Measurements from ENCODE around the gene TRIM31.

The TRIM31 gene

GRCh38 chr6:30154709-30155519, 42.0 kb upstream of the TRIM31 start:
- no peak for TF ChIP-seq RAD21 (IDR thresholded peaks at IDR 0.05; ENCODE audit: low read depth)
- TF ChIP-seq EP300 (IDR thresholded peaks at IDR 0.05; ENCODE audit: borderline replicate concordance): no peak
- TF ChIP-seq TAF1 (IDR thresholded peaks at IDR 0.05; ENCODE audit: low read depth): no peak
- no peak for TF ChIP-seq EGR1 (IDR thresholded peaks at IDR 0.05)
- no peak for TF ChIP-seq REST (IDR thresholded peaks at IDR 0.05; ENCODE audit: low read depth)
- TF ChIP-seq MAX (IDR thresholded peaks at IDR 0.05): no peak
- no peak for TF ChIP-seq NFIC (IDR thresholded peaks at IDR 0.05)
- no peak for TF ChIP-seq ZBTB7A (IDR thresholded peaks at IDR 0.05; ENCODE audit: low read depth)
- no peak for TF ChIP-seq YY1 (IDR thresholded peaks at IDR 0.05; ENCODE audit: low read depth)
- no peak for TF ChIP-seq FOXM1 (IDR thresholded peaks at IDR 0.05; ENCODE audit: borderline replicate concordance, low read depth)
- TF ChIP-seq USF1 (IDR thresholded peaks at IDR 0.05): no peak

GRCh38 chr6:30154061-30154460, 41.2 kb upstream of the TRIM31 start:
- no peak for TF ChIP-seq CREB1 (IDR thresholded peaks at IDR 0.05; ENCODE audit: low read depth)
- no peak for TF ChIP-seq FOXM1 (IDR thresholded peaks at IDR 0.05; ENCODE audit: borderline replicate concordance, low read depth)
- no peak for TF ChIP-seq USF1 (IDR thresholded peaks at IDR 0.05)
- no peak for TF ChIP-seq ZBTB7A (IDR thresholded peaks at IDR 0.05; ENCODE audit: low read depth)
- TF ChIP-seq RAD21 (IDR thresholded peaks at IDR 0.05; ENCODE audit: low read depth): no peak
- no peak for TF ChIP-seq TAF1 (IDR thresholded peaks at IDR 0.05; ENCODE audit: low read depth)

- TF ChIP-seq MAX (IDR thresholded peaks at IDR 0.05) (no peak), RAD21 (IDR thresholded peaks at IDR 0.05; ENCODE audit: low read depth) (no peak), YY1 (IDR thresholded peaks at IDR 0.05; ENCODE audit: low read depth) (no peak), EP300 (IDR thresholded peaks at IDR 0.05; ENCODE audit: borderline replicate concordance) (no peak), FOXM1 (IDR thresholded peaks at IDR 0.05; ENCODE audit: borderline replicate concordance, low read depth) (no peak), CEBPB (IDR thresholded peaks at IDR 0.05) (no peak), ZBTB7A (IDR thresholded peaks at IDR 0.05; ENCODE audit: low read depth) (no peak), EGR1 (IDR thresholded peaks at IDR 0.05) (no peak), REST (IDR thresholded peaks at IDR 0.05; ENCODE audit: low read depth) (no peak), TEAD4 (IDR thresholded peaks at IDR 0.05) (no peak), TCF12 (IDR thresholded peaks at IDR 0.05; ENCODE audit: low read depth) (no peak), TAF1 (IDR thresholded peaks at IDR 0.05; ENCODE audit: low read depth) (no peak), NFIC (IDR thresholded peaks at IDR 0.05) (no peak), USF1 (IDR thresholded peaks at IDR 0.05) (no peak), CREB1 (IDR thresholded peaks at IDR 0.05; ENCODE audit: low read depth) (no peak)
Observed at GRCh38 chr6:30152910-30153610, 40.2 kb upstream of the TRIM31 start.

GRCh38 chr6:30152016-30152673, 39.3 kb upstream of the TRIM31 start:
- TF ChIP-seq NFIC (IDR thresholded peaks at IDR 0.05): no peak
- no peak for TF ChIP-seq EGR1 (IDR thresholded peaks at IDR 0.05)
- TF ChIP-seq RAD21 (IDR thresholded peaks at IDR 0.05; ENCODE audit: low read depth): no peak
- TF ChIP-seq CREB1 (IDR thresholded peaks at IDR 0.05; ENCODE audit: low read depth): no peak
- TF ChIP-seq MAX (IDR thresholded peaks at IDR 0.05): no peak
- no peak for TF ChIP-seq YY1 (IDR thresholded peaks at IDR 0.05; ENCODE audit: low read depth)
- TF ChIP-seq REST (IDR thresholded peaks at IDR 0.05; ENCODE audit: low read depth): no peak
- no peak for TF ChIP-seq EP300 (IDR thresholded peaks at IDR 0.05; ENCODE audit: borderline replicate concordance)
- no peak for TF ChIP-seq ZBTB7A (IDR thresholded peaks at IDR 0.05; ENCODE audit: low read depth)
- TF ChIP-seq TAF1 (IDR thresholded peaks at IDR 0.05; ENCODE audit: low read depth): no peak
- TF ChIP-seq USF1 (IDR thresholded peaks at IDR 0.05): no peak
- no peak for TF ChIP-seq TCF12 (IDR thresholded peaks at IDR 0.05; ENCODE audit: low read depth)
- no peak for TF ChIP-seq CEBPB (IDR thresholded peaks at IDR 0.05)
- no peak for TF ChIP-seq TEAD4 (IDR thresholded peaks at IDR 0.05)
- TF ChIP-seq FOXM1 (IDR thresholded peaks at IDR 0.05; ENCODE audit: borderline replicate concordance, low read depth): no peak
